Subcutaneous abdominal adipose tissue (tissue), 5 donors: ENCODE results near the gene PARP1.

Experiments used
- H3K27ac ChIP-seq: one replicate; pipeline ENCODE4 v1.7.0; 2013; ENCODE audit warnings: low read depth, mild to moderate bottlenecking, inconsistent platforms, low read length, moderate library complexity
- H3K27me3 ChIP-seq, 5 donors: one replicate each; pipeline ENCODE4 v1.7.0; 2013; ENCODE audit warnings: low read length in 5 of 5, inconsistent platforms in 1 of 5; ENCODE audit not compliant: control insufficient read depth in 5 of 5, insufficient read depth in 4 of 5
- H3K36me3 ChIP-seq, 5 donors: one replicate each; pipeline ENCODE4 v1.7.0; 2013; ENCODE audit warnings: low read length in 5 of 5; ENCODE audit not compliant: control insufficient read depth in 5 of 5, insufficient read depth in 5 of 5
- H3K4me1 ChIP-seq, 5 donors: one replicate each; pipeline ENCODE4 v1.7.0; 2013; ENCODE audit warnings: low read length in 5 of 5, mild to moderate bottlenecking in 3 of 5, moderate library complexity in 1 of 5; ENCODE audit not compliant: control insufficient read depth in 5 of 5, insufficient read depth in 5 of 5
- H3K4me3 ChIP-seq, 5 donors: one replicate each; pipeline ENCODE4 v1.7.0; 2013; ENCODE audit warnings: low read length in 5 of 5, low read depth in 1 of 5
- H3K9ac ChIP-seq, 5 donors: one replicate each; pipeline ENCODE4 v1.7.0; 2013; ENCODE audit warnings: low read length in 5 of 5, mild to moderate bottlenecking in 4 of 5, moderate library complexity in 3 of 5
- H3K9me3 ChIP-seq, 5 donors: one replicate each; pipeline ENCODE4 v1.7.0; 2013; ENCODE audit warnings: low read length in 5 of 5; ENCODE audit not compliant: control insufficient read depth in 5 of 5
- donor health status: healthy.
- donor health status: healthy.
- donor health status: healthy.
- donor health status: healthy.
- donor health status: healthy.

Gene PARP1

DNA sequence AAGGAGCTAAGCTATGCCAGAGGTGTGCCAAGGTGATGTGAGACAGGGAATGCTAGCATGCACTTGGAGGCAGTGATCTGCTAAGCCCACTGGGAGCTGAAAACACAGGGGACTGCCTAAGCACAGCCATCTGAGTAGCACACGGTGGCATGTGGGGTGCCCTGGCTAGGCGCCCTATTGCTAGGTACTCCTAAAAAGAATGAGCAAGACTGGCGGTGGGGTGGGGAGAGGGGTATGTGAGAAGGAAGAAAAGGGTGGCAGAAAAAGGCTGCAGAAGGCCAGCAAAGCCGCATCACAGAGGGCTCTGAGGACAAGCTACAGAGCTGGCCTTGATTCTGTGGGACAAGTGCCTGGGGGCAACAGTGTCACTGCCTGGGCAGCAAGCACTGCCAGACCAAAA is 23.9 kb downstream of the PARP1 start:
- peaks cover 30 to 100% (median 96%) of the 10 kb centered on the region in 5 donors for H3K36me3 ChIP-seq
- H3K4me1 ChIP-seq = peaks cover 0 to 22% (median 0%) of the 10 kb centered on the region in 5 donors
- H3K27me3 ChIP-seq = no peaks in the 10 kb centered on the region
- H3K4me3 ChIP-seq = no peak overlapping the region
- H3K27ac ChIP-seq = no peak overlapping the region
- no peak overlapping the region for H3K9ac ChIP-seq
- H3K9me3 ChIP-seq = no peaks in the 10 kb centered on the region

- H3K36me3 ChIP-seq = peaks cover 18 to 100% (median 96%) of the 10 kb centered on the region in 5 donors
- no peaks in the 10 kb centered on the region for H3K27me3 ChIP-seq
- H3K4me3 ChIP-seq = no peak overlapping the region
Measured at GRCh38 chr1:226382030-226382429, 25.9 kb downstream of the PARP1 start.

DNA sequence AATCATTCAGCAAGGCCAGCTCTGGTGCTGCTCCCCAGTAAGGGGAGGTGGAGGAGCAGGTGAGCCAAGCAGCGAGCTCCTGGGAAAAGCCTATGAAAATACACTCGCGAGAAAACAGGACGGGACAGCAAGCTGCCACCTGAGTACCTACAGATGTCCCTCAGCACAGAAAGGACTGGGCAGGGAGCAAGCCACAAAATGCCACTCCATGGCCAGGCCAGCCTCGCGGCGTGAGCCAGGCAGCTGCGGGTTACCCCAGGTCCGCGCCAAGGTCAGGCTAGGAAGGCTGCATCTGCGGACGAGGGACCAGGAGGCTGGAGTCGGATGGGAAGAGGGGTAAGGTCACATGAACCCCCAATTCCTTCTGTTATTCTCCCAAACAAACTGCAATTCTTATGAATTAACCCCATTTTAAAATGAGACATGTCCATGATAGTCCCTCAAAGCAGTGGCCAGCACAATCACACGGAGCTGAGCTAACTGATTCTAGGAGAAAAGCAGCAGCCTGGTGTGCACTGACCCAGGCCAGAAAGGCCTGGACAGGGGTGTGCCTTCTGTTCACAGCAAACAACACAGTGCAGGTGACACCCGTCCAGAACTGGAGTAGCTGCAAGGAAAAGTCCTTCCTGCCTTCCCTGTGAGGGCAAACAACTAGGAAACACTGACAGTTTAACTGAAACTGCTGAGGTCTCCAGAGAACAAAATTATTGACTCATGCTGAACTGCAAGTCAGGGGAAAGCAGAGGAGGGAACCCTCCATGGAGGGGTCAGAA is 26.5 kb downstream of the PARP1 start:
- no peak overlapping the region for H3K4me3 ChIP-seq
- H3K9ac ChIP-seq = no peak overlapping the region
- H3K9me3 ChIP-seq = no peaks in the 10 kb centered on the region
- H3K36me3 ChIP-seq = peaks cover 24 to 100% (median 99%) of the 10 kb centered on the region in 5 donors
- H3K27ac ChIP-seq = no peak overlapping the region
- H3K27me3 ChIP-seq = no peaks in the 10 kb centered on the region
- H3K4me1 ChIP-seq = peaks cover 0 to 22% (median 0%) of the 10 kb centered on the region in 5 donors

More at GRCh38 chr1:226382030-226382429, 25.9 kb downstream of the PARP1 start:
- Histone ChIP-seq H3K27ac (no peak overlapping the region), H3K9ac (no peak overlapping the region), H3K9me3 (no peaks in the 10 kb centered on the region), H3K4me1 (peaks cover 0 to 22% (median 0%) of the 10 kb centered on the region in 5 donors)

DNA sequence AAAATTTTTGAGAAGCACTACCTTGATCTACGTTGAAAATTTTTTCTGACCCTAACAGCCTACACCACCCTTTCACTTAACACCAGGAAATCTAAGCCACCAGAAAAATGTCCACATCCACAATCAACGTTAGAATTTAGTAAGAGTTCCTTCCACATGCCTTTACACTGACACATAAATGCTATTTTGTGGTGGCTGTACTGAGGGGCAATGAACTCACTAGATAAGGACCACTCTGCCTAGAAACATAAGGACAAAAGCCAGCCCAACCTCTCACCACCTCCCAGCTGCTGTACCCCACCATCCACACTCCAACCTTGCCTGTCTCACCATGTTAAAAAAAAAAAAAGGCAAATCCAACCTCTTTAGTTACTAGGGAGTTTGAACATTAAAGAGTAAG is 29.8 kb downstream of the PARP1 start:
- H3K27me3 ChIP-seq = no peaks in the 10 kb centered on the region
- no peak overlapping the region for H3K4me3 ChIP-seq
- no peaks in the 10 kb centered on the region for H3K9me3 ChIP-seq
- H3K27ac ChIP-seq = no peak overlapping the region
- peaks cover 35 to 100% (median 97%) of the 10 kb centered on the region in 5 donors for H3K36me3 ChIP-seq
- no peak overlapping the region for H3K9ac ChIP-seq
- H3K4me1 ChIP-seq = peaks cover 0 to 15% (median 0%) of the 10 kb centered on the region in 5 donors

DNA sequence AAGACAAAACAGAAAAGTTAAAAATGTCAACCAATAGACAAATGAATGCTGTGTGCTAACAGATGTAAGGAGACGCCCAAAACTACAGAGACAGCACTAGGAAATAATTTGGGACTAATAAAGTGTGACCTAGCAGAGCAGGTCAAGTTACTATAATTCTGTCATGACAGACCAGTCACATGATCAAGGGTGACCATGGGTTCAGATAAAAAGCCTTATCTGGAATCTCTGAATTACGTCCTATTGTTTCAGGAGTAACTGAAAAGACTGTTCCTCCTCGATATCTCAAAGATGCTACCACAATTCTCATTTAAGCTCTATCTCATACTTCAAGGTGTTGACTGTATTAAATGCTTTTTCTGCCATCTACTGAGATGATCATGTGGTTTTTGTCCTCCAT is 31.6 kb downstream of the PARP1 start:
- Histone ChIP-seq H3K4me3 (no peak overlapping the region), H3K4me1 (no peaks in the 10 kb centered on the region), H3K36me3 (peaks cover 37 to 99% (median 94%) of the 10 kb centered on the region in 5 donors), H3K9ac (no peak overlapping the region), H3K27ac (no peak overlapping the region), H3K27me3 (no peaks in the 10 kb centered on the region), H3K9me3 (no peaks in the 10 kb centered on the region)

DNA sequence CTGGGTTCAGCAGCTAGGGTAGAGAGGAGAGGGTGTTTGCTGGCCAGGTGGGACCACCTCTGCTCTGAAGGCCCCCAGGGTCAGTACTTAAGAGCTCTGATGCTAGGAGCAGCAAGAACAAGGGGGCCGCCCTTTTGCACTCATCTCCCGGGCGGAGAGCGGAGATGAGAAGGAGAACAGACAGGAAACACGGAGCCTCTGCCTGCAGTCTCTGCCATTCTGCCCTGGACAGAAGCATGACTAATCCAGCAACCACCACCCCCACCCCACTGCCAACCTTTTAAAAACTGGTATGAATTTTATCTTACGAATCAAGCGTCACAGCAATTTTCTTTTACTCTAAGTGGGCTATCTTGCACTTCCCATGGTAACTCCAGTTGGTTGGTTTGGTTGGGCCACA is 34.5 kb downstream of the PARP1 start:
- Histone ChIP-seq H3K27me3 (no peaks in the 10 kb centered on the region), H3K4me3 (no peak overlapping the region), H3K9me3 (no peaks in the 10 kb centered on the region), H3K27ac (no peak overlapping the region), H3K4me1 (no peaks in the 10 kb centered on the region), H3K36me3 (peaks cover 28 to 96% (median 89%) of the 10 kb centered on the region in 5 donors), H3K9ac (no peak overlapping the region)

DNA sequence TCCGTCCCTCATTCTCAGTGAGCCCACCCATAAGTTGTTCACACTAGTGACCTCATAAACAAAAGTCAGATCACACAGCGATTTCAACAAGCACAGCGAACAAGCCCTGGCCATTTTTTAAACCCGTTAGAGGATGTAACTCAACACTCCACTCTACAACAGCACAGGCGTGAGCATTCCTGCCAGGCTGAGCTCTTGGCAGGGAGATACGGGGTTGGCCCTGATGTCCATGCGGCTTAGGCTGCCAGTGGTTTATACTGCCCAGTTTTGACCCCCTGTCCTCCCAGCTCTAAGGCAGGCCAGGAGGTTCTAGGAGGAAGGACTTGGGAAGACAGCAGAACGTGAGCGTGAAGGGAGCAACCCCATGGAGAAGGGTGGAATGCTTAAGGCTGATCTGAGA is 35.0 kb downstream of the PARP1 start:
- H3K9ac ChIP-seq = no peak overlapping the region

DNA sequence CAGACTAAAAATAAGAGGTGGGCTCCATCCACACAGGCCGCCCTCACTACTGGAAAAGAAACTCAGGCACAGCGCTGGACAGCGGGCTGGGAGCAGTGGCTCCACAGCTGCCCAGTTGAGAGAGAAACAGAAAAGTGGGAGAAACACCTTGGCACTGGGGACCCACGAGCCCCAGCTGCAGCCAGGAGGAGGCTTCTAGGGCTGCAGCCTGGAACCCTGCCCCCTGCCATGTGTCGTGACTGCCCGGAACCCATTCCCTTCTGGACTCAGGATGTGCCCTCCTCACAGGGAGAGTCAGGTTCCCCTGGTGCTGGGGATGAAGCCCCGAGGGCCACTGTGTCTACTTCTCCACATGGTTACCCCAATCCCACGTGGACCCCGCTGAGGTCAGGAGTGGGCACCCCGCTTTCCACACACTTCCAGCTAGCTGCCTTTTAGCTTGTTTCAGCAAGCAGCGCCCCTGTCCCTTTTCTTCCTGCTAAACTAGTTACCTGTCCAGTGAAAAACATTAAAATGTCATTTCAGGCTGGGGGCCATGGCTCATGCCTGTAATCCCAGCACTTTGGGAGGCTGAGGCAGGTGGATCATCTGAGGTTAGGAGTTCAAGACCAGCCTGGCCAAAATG is 35.9 kb downstream of the PARP1 start:
- Histone ChIP-seq H3K27me3 (no peaks in the 10 kb centered on the region), H3K9ac (no peak overlapping the region), H3K9me3 (no peaks in the 10 kb centered on the region), H3K4me1 (no peaks in the 10 kb centered on the region), H3K4me3 (no peak overlapping the region), H3K27ac (no peak overlapping the region), H3K36me3 (peaks cover 31 to 96% (median 89%) of the 10 kb centered on the region in 5 donors)

More for the DNA sequence above, 35.0 kb downstream of the PARP1 start:
- Histone ChIP-seq H3K4me3 (no peak overlapping the region), H3K36me3 (peaks cover 28 to 96% (median 89%) of the 10 kb centered on the region in 5 donors), H3K27ac (no peak overlapping the region), H3K4me1 (no peaks in the 10 kb centered on the region), H3K27me3 (no peaks in the 10 kb centered on the region), H3K9me3 (no peaks in the 10 kb centered on the region)

GRCh38 chr1:226371027-226371694 is 36.7 kb downstream of the PARP1 start:
- H3K4me3 ChIP-seq = no peak overlapping the region
- H3K27me3 ChIP-seq = no peaks in the 10 kb centered on the region
- H3K9me3 ChIP-seq = no peaks in the 10 kb centered on the region
- H3K36me3 ChIP-seq = peaks cover 28 to 96% (median 89%) of the 10 kb centered on the region in 5 donors
- H3K4me1 ChIP-seq = no peaks in the 10 kb centered on the region
- no peak overlapping the region for H3K27ac ChIP-seq
- H3K9ac ChIP-seq = no peak overlapping the region
